Activated CD8-positive, alpha-beta memory T cell treated with anti-CD3 and anti-CD28 coated beads for 1 hour (primary cell): ENCODE measurements around the gene SLC29A3.
"Not testable (repeated sequence)": the region's sequence is repeated elsewhere in the genome, so short reads cannot be mapped to it uniquely, and the experiment has no call there.

ENCODE experiments used
- DNase-seq, 2 donors: peaks; one replicate each; pipeline ENCODE4 v3.0.0-alpha.2; 2020; ENCODE audit warnings: low read depth in 1 of 2; ENCODE audit errors: extremely low read depth in 1 of 2

SLC29A3 gene

DNA sequence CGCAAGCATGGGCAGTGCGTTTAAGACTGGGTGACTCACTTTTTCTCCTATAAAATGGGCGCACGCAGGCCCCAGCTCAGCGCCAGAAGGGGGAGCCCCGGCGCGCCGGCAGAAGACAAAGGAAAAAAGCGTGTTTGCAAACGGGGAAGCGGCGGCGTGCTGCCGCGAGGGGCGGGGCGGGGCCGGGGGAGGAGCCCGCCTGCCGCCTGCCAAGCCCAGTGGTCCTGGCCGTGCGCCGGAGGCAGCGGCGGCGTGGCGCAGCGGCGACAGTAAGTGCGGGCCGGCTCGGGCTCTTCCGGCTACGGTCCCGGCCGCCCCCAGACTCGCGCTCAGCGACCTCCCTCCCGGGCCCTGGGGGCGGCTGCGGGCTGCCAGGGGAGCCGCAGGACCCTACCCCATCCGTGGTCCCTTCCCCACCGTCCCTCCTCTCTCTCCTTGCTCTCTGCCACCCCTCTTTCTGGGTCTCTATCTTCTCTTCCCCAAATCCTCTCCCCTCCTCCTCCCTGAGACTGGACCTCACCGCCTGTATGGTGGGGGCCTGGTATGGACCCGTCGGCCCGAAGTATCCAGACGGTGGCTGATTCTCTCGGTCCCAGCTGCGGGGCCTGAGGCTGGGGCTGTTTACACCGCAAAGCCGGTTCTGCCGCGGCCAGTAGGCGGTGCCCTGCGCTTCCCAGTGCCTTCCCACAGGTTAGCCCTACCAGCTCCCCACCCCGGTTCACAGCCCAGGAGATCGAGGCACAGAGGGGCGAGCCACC lies at the start of gene SLC29A3:
SLC29A3 (plus strand) TSS at position 218 of the 758 bp plus-strand sequence; CDS start at position 269, 51 bp downstream.
- DNase-seq, result peak; percentile 37 to 76

DNA sequence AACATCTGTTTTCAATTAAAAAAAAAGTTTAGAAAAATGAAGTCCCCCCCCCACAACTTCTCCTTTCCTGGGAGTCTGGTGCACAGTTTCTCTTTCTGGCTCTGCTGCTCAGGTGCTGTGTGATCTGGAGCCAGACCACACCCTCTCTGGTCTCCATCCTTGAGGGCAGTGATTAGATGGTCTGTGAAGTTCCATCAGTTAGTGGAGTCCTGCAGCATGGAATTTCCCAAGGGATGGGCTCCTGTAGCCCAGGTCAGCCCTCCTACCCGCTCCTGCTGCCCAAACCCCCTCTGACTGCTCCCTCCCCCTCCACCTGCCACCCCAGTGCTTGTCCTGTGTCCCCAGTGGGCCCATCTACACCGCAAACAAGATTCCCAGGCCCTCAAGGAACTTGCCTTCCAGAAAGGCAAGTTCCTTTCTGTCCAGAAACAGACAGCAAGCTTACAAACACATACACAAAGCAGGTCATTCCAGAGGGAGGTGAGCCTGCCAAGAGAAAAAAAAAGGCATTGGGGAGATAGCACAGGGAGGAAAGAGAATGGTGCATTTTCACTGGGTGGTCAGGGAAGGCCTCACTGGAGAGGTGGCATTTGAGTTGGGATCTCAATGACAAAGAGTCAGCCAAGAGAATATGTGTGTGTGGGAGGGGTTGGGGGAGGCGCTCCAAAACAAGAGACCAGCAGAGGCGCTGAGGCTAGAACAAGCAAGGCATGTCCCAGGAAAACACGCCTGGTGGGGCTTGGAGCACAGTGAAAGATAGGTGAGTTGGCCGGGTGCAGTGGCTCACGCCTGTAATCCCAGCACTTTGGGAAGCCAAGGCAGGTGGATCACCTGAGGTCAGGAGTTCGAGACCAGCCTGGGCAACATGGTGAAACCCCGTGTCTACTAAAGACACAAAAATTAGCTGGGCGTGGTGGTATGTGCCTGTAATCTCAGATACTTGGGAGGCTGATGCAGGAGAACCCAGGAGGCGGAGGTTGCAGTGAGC lies 49.5 kb upstream of the SLC29A3 start:
- DNase-seq, result no peak

DNA sequence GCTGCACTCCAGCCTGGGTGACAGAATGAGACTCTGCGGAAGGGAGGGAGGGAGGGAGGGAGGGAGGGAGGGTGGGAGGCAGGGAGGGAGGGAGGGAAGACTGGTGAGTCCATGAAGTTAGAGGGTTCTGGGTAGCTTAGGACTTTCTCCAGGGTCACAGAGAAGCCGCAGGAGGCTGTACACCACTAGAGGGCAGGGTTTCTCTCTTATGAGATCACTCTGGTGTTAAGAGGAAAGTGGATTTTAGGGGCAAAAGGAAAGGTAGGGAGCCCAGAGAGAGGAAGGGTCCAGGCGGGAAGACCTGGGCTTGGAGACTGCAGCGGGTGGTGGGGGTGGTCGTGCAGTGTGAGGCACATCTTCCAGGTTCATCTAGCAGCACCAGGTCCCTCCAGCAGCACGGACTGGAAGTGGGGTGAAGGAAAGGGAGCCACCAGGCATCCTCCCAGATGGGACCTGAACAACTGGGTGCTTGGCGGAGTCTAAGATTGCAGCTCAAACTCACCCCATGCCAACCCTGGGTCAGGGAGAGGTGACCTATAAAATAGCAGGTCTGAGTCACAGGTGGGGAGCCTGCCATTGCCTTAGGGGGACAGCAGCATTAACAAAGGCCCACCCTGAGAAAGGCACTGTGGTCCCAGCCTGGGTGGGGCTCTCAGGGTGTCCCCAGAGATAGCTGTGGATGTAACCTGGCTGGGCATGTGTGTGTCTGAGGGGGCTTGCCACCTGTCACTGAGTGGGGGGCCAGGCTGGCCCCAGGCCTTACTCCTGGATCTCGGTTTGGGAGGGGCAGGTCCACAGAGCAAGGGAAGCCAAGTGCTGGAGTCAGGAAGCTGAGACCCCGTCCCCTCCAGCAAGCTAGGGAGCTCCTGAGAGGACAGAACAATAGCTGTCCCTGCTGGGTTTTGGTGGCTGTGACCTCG lies 48.5 kb upstream of the SLC29A3 start:
- no peak for DNase-seq

DNA sequence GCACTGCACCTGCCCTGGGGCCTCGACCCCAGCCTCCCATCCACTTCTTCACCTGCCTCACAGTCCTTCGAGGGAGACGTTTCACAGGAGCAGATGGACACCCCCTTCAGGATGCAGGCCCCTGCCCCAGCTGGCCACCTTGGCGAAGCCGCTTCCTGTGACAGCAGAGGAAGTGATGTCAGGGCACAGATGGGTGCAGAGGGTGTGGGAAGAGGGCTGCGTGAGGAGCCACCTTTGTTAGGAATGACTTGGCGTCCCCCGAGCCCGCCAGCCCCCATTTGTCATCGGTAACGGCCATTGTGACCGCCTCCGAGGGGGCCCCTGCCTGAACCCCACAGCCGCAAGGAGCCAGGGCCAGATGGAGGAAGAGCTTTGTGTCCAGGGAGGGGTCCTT lies 47.4 kb upstream of the SLC29A3 start:
- no peak for DNase-seq

DNA sequence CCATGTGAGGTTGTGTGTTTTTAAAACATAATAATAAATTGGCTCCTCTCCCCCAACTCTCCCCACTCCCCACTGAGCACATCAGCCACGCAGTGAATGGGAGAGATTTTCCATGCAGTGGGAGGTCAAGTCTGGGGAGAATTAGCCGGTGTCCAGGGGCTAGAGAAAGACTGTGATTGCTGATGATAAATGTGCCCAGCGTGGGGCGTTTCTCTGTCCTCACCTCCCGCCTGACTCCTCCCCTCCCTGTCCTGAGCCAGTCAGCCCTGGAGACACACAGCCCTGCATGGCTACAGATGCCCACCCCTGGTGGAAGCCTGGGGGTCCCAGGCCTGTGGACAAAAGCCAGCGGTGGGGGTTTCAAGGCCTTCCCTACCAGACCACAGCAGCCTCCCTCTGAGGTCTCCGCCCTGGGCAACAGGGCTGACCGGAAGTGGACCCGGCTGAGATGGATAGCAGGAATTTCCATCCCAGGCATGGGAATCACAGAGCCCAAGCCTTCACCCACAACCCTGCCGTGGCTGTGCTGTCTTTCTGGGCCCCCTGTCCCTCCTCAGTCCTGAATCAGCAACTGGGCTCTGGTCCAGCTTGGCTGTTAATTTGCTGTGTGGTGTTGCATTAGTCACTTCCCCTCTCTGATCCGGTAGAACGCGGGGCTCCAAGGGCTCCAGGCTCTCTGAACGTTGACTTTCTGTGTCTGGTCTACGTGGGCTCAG lies 46.8 kb upstream of the SLC29A3 start:
- DNase-seq, result no peak

DNA sequence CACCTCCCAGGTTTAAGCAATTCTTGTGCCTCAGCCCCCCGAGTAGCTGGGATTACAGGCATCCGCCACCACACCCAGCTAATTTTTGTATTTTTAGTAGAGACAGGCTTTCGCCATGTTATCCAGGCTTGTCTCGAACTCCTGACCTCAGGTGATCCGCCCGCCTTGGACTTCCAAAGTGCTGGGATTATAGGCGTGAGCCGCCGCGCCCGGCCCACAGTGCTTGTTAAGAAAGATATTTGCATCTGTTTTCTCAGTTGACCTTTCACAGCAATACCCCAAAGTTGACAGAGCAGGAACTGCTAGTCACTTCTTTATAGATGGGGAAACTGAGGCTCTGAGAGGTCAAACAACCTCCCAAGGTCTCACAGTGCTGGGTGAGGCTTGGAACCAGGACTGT lies 46.1 kb upstream of the SLC29A3 start:
- not testable (repeated sequence) for DNase-seq

DNA sequence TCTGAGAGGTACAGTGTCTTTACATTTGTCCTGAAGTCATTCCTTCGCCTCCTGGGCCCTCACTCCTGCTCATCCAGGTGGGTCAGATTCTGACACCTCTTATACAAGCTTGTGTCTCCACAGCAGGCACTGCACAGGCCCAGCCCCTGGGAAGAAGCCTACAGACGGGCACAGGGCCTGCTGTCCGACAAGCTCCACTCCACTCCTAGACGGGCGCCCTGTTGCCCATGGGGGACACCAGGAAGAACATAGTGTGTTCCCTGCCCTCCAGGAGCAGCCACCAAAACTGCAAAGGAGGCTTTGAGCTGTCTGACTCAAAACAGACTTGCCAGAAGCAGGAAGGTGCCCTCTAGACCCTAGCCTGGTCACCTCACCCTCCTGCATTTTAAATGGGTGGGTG lies 45.6 kb upstream of the SLC29A3 start:
- no peak for DNase-seq

DNA sequence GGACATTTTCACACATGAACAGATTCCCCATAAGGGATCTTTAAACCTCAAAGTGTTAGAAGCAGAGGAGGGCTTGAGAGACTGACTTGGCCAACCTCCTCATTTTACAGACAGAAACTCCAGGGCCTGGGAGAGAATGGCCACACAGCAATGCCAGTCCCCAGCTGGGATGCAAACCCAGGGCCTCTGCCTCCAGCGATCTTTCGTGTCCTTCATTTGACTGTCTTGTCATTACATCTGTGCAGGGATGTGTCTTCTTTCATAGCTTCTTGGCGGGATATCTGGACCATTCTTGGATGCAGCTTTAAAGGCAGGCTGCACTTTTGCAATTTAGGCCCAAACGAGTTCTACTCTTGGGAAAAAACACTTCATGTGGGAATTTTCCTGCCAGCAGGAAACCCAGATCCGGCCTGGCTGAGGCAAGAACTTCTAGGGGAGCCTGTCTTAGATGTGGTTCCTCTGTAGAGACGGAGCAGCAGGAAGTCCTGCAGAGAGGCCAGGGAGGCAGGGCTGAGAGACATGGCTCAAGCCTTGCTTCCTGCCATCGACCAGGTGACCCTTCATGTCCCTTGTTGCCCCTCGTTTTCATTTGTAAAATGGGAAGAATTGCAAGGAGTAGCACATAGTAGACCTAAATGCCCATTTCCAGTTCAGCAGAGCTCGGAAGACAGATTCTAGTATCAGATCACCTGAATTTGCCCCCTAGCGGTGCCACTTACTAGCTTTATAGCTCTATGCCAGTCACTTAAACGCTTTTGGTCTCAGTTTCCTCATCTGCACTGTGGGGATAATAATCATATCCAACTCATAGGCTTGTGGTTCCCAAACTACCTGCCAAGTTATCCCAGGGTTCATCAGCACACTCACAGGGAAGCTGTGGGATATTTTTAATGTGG lies 43.9 kb upstream of the SLC29A3 start:
- no peak for DNase-seq

DNA sequence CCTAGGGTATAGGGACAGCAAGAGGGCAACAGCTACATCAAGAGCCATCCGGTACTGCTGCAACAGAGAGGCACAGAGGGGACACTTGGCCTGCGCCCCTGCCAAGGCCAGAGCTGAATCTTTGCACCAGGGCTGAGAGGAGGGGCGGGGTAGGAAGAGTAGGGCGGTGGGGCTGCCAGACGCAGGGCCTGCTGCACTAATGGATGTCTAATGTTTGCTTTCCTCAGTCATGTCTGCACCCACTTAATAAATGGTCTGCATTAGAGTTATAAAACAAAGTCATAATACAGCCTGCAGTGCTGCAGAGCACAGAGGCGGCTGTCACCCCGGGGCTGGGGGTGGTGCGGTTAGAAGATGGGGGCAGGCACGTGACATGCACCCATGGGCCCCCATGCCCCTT lies 42.2 kb upstream of the SLC29A3 start:
- DNase-seq, result no peak

DNA sequence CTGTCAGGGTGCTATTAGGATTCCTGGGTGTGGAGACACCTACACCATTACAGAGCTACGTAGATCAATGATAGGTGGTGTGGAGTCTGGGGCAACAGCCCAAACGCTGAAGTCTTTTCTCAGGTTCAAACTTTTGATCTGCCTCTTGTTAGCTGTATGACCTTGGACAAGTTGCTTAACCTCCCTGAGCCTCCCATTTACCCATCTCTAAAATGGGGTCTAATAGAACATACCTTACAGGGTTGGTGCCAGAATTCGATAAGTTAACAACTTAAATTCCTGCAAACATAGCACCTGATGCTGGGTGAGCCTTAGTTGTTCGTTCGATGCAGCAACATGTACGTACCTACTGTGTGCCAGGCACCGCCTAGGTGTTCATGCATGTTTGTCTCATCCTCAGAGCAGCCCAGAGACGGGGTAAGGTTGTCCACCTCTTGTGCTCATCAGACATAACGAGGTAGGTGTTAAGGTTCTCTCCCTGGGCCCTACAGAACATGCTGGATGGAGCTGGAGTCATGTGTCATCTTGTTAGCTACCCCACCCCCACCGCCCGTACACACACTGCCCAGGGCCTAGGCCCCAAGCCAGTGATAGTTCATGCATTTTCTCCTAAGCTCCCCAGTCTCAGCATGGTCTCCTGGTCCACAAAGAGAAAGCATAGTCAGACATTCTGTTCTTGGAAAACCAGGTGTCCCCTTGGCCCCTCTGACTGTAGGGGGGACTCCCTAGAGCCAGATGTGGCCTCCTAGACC lies 41.0 kb upstream of the SLC29A3 start:
- DNase-seq, result no peak

DNA sequence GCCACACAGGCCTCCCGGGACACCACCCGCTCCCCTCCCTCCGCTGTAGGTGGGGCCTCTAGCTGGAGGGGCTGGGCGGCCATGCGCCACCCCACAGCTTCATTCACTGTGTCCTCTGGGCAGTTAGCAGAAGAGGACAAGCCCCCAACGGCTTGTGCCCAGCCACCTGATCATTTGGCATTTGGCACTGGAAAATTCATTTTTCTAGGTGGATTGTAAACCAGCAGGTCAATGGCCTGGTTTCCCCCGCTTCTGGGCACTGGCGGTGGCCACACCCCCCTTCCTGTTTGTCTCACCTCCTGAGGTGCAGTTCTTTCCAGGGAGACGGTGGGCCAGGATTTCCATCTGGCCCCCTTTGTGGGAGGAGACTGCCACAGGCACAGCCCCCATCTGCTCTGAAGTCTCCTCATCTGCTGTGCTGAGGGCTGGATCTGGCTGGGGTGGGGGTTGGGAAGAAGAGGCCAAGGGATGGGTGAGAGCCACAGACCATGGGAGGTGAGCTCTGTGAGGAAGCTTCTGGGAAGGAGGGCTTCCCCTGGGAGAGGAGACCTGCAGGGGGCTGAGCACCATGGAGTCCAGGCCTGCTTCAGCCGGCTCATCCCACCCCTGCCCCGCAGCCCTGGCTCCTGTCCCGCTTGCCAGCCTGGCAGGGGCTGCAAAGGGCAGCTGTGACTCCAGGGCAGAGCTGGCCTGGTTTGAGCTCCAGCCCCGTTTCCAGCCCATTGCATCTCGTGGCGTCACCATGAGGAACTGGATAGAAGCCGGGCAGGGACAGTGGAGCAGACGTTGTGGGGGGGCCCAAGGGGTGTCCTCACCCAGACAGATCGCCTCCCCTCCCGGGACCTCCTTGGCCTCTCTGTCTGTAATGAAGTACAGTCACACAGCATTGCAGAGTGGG lies 40.1 kb upstream of the SLC29A3 start:
- DNase-seq, result no peak

DNA sequence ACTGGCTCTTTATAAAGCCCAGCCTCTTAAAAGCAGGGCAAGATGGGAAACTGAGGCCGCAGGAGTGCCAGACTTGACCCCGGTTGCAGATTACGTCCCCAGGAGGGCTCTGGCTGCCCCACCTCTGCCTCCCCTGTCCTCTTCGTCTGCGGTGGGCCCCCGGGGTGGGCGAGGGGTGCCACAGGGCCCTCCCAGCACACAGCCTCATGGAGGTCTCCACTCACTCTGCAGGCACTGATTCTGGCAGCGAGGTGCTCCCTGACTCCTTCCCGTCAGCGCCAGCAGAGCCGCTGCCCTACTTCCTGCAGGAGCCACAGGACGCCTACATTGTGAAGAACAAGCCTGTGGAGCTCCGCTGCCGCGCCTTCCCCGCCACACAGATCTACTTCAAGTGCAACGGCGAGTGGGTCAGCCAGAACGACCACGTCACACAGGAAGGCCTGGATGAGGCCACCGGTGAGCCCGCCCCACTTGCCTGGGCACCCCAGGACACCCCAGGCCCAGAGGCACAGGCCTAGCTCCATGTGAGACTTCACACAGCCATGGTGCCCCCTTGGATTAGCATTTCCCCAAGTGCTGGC lies 39.4 kb upstream of the SLC29A3 start:
- DNase-seq, result no peak

DNA sequence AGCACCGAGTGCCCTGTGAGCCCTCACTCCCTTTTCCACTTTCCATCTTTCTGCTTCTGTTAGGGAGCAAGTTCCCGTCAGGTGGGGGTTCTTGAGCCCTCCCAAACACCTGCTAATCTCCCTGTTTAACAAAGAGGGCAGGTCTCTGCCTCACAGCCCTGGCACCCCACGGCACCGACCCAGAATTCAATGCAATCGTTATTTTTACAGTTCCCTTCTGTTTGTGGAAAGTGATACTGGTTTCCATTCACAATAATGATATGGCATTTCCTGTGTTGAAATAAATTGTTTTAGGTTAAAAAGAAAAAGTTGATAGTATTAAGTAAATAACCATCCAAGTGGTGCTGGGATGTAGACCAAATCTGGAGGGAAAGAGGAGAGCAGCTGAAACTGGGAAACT lies 38.8 kb upstream of the SLC29A3 start:
- DNase-seq, result no peak

DNA sequence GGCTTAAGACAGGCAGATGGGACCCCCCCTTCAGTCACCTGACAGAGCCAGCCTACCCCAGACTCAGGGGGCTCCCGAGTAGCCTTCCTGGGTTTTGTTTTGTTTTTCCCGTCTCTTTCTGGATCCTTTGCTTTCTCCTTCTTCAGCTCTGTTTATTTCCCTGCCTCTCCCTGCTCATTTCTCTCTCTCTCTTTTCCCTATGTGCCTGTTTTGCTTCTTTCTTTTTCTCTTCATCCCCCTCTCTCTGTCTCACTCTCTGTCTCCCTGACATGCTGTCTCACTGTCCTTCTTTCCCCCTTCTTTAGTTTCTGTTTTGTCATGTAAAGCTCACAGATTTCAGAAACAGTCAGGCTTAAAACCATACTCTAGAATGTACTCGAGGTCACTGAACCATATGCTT lies 38.2 kb upstream of the SLC29A3 start:
- DNase-seq, result no peak

DNA sequence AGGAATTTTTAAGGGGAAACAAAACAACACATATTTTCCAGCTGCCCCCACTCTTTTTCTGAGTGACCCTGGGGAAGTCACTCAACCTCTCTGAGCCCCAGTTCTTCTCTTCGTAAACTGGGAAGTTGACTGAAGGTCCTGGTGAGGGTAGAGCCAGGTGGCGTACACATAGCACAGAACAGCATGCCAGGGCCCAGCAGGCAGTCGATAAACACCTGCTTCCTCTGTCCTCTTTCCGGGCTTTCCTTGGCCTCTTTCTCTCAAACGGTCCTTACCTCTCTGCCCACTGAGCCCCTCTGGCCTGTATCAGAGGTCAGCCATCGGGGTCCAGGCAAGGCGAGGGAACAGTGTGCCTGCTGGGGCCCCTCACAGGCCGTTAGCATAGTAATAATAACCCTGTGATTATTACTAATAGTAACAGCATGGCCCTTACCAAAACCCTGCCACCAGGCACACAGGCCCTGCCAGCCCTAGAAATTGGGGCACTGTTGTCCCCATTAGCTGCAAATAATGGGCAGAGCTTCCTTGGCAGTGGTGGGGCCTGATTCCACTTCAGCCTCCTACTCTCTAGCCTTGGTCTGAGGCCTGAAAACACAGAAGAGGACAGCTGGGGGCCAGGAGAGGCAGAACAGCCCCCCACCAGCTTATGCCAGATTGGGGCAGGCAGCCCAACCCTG lies 37.3 kb upstream of the SLC29A3 start:
- no peak for DNase-seq

DNA sequence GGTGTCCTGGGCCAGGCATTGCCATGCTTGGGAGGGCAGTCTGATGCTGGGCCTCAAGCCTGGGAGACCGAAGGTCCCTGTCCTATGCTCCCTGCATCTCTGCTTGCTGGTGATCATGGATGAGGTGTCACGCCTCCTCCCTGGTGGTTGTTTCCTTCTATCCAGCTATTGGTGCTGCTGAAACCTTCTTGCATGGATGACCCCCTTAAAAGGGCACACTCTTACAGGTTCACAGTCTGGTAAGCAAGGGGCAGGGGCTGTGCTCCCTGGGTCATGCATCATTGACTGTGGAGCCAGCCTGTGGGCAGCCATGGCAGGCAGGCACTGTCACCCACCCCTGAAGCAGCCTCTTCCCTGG lies 36.8 kb upstream of the SLC29A3 start:
- no peak for DNase-seq

DNA sequence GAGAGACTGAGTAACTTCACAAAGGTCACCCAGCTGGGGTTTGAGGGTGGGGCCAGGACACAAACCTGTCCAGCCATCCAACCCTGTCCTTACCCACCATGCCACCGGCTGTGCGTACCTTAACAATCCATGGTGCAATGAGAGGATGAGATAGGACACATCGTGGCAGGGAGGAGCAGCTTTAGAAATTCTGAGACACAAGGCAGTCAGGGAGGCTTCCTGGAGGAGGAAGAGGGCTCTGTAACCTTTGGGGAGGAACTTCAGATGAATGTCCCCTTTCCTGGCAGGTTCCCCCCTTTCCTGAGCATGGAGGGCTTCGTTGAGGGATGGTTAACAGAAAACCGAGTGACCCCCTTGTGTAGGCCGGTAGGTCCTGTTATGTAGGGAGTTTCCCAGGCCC lies 35.6 kb upstream of the SLC29A3 start:
- DNase-seq, result no peak
